Osteocyte (in vitro differentiated cells): ENCODE data around the gene EXOC4. TPM values are rescaled to one million over a fixed set of nuclear protein-coding genes. Genes with fewer than 3 reads are reported as not detected.

ENCODE experiments used
- DNase-seq: peaks from one replicate; pipeline ENCODE4 v3.0.0; 2021; ENCODE audit warnings: mixed read lengths; ENCODE audit not compliant: unreplicated experiment; ENCODE audit errors: extremely low spot score
- H3K27ac Mint-ChIP-seq: one replicate; pipeline ENCODE4 v1.8.0; 2021; ENCODE audit warnings: mild to moderate bottlenecking, mixed read lengths; ENCODE audit not compliant: unreplicated experiment
- H3K27me3 Mint-ChIP-seq: one replicate; pipeline ENCODE4 v1.8.0; 2021; ENCODE audit warnings: mixed read lengths; ENCODE audit not compliant: unreplicated experiment
- H3K36me3 Mint-ChIP-seq: one replicate; pipeline ENCODE4 v1.8.0; 2021; ENCODE audit warnings: mixed read lengths; ENCODE audit not compliant: unreplicated experiment
- H3K4me1 Mint-ChIP-seq: one replicate; pipeline ENCODE4 v1.8.0; 2021; ENCODE audit warnings: mixed read lengths; ENCODE audit not compliant: unreplicated experiment
- H3K4me3 Mint-ChIP-seq: one replicate; pipeline ENCODE4 v1.8.0; 2021; ENCODE audit warnings: mild to moderate bottlenecking, moderate library complexity, mixed read lengths; ENCODE audit not compliant: unreplicated experiment
- H3K9me3 Mint-ChIP-seq: one replicate; pipeline ENCODE4 v1.8.0; 2021; ENCODE audit warnings: mixed read lengths; ENCODE audit not compliant: unreplicated experiment
- total RNA-seq: library from RNA; stranded (reverse); gene quantifications from 2 replicates; pipeline ENCODE4 v1.2.1, GENCODE V29; 2021
- TF ChIP-seq, protein P1 (sequence below): fragments of 200-600 bp; sonication (generic); IDR thresholded peaks from 2 replicates; pipeline ENCODE4 v1.5.0; 2021; ENCODE audit warnings: antibody characterized with exemption, mild to moderate bottlenecking, moderate library complexity

The EXOC4 gene
- total RNA-seq, 1 donor from 2014 or later, result 99.9 TPM

DNA sequence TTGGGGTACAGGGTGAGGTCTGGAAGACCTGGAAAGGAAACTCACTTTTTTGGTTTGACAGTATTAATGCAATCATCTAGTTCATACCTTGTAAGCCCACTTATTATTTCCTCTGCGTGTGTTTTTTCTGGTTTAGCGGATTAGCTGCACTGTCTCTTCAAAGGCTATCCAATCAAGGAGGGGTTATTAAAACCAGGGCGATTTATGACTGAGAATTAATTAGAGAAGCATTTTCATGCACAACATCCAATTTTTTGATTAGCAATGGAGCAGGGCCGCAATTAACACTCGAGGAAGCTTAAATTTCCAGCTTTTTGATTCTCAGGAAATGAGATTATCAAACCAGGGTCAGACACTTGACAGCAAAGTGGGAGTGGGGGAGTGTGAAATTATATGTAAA is 248.9 kb downstream of the EXOC4 start:
- Mint-ChIP-seq H3K4me1 (peaks cover 26% of the 10 kb centered on the region), H3K27ac (no peak overlapping the region), H3K9me3 (no peaks in the 10 kb centered on the region), H3K36me3 (no peaks in the 10 kb centered on the region), H3K4me3 (no peak overlapping the region), H3K27me3 (no peaks in the 10 kb centered on the region)
- no peak for DNase-seq
- TF ChIP-seq, protein P1, sequence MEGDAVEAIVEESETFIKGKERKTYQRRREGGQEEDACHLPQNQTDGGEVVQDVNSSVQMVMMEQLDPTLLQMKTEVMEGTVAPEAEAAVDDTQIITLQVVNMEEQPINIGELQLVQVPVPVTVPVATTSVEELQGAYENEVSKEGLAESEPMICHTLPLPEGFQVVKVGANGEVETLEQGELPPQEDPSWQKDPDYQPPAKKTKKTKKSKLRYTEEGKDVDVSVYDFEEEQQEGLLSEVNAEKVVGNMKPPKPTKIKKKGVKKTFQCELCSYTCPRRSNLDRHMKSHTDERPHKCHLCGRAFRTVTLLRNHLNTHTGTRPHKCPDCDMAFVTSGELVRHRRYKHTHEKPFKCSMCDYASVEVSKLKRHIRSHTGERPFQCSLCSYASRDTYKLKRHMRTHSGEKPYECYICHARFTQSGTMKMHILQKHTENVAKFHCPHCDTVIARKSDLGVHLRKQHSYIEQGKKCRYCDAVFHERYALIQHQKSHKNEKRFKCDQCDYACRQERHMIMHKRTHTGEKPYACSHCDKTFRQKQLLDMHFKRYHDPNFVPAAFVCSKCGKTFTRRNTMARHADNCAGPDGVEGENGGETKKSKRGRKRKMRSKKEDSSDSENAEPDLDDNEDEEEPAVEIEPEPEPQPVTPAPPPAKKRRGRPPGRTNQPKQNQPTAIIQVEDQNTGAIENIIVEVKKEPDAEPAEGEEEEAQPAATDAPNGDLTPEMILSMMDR, result no peak

DNA sequence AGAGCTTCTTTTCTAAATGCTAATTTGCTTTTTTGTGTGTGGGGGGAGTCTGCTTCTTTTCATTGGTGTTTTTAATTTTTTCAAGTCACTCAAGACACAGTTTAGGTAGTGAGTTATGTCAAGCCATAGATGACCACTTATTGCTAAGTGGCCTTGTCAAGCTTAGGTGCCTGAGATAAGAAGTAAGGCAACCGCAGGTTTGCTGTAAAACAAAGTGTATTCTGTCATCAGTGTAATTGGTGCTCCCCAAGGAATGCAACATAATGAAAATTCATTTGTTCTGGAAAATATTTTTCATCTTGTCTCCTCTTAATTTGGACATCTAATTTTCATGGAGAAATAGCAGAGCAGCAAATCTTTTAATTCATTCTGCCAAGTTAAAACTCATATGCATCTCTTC is 249.6 kb downstream of the EXOC4 start:
- Mint-ChIP-seq H3K9me3 (no peaks in the 10 kb centered on the region), H3K27ac (no peak overlapping the region), H3K4me1 (peaks cover 26% of the 10 kb centered on the region), H3K27me3 (no peaks in the 10 kb centered on the region), H3K36me3 (no peaks in the 10 kb centered on the region), H3K4me3 (no peak overlapping the region)
- no peak for DNase-seq
- TF ChIP-seq, protein P1, result no peak

DNA sequence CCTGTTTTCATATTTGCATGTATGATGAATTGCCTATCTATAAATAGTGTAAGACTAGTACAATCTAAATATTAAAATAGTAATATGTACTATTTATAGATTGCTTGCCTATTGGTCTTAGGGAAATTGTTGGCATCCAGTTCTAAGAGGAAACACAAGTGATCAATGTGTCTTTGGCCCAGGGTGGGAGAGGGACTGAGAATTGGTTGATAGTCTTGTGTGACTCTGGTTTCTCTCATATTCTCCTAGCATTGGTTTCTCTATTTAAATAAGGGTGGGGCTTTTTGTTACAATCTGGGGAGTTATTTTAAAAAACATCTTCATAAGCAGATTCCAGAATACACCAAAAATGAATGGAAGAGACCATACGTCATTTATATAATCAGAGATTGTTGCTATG is 250.1 kb downstream of the EXOC4 start:
- TF ChIP-seq, protein P1, result no peak
- Mint-ChIP-seq H3K27ac (no peak overlapping the region), H3K4me1 (peaks cover 26% of the 10 kb centered on the region), H3K27me3 (no peaks in the 10 kb centered on the region), H3K9me3 (no peaks in the 10 kb centered on the region), H3K36me3 (no peaks in the 10 kb centered on the region), H3K4me3 (no peak overlapping the region)
- no peak for DNase-seq

DNA sequence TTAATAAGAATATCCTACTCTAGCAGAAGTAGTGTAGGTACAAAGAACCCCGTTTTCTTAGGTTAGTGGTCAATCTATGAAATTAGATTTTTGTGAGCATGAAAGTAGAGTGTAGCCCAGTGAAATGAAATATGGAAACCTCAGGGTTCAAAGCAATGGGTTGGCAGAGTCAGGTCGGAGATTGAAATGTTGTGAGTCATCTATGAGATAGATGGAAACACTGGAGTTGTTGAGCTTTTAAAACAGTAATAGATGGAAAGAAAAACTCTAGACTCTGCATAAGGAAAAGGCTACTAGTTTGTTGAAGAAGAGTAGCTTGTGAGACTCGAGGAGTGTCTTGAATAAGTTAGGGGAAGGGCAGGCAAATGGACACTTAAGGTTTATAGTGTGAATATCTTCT is 251.9 kb downstream of the EXOC4 start:
- DNase-seq, result no peak
- H3K4me3 Mint-ChIP-seq, result no peak overlapping the region
- TF ChIP-seq, protein P1, result no peak
- no peaks in the 10 kb centered on the region for H3K27me3 Mint-ChIP-seq
- H3K4me1 Mint-ChIP-seq, result peaks cover 26% of the 10 kb centered on the region
- H3K9me3 Mint-ChIP-seq, result no peaks in the 10 kb centered on the region
- no peaks in the 10 kb centered on the region for H3K36me3 Mint-ChIP-seq
- no peak overlapping the region for H3K27ac Mint-ChIP-seq

DNA sequence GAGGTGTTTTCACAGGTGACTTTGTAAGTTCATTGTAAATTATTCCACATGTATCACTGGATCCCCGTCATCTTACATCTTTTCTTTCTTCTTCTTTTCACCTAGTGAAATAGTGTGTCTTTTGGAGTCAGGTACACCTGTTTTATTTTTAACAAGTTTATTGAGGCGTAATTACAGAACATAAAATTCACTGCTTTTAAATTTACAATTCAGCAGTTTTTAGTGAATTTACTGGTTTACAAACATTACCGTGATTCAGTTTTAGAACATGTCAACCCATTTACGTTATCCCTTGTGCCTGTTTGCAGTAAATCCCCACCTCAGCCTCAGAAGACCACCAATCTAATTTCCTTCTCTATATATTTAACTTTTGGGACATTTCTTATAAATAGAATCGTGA is 256.9 kb downstream of the EXOC4 start:
- Mint-ChIP-seq H3K9me3 (no peaks in the 10 kb centered on the region), H3K4me1 (peaks cover 23% of the 10 kb centered on the region), H3K27me3 (no peaks in the 10 kb centered on the region), H3K36me3 (peaks cover 3% of the 10 kb centered on the region), H3K4me3 (no peak overlapping the region), H3K27ac (no peak overlapping the region)
- DNase-seq, result no peak
- TF ChIP-seq, protein P1, result no peak
